Measurements from ENCODE around the gene SPDEF. TPM values are rescaled to one million over a fixed set of nuclear protein-coding genes. Genes with fewer than 3 reads are reported as not detected.

Gene SPDEF
- total and polyA plus RNA-seq, 2 of the 13 experiments (the other 11 are each of a cell fraction or from before 2014, with no cell fraction given), result not detected

DNA sequence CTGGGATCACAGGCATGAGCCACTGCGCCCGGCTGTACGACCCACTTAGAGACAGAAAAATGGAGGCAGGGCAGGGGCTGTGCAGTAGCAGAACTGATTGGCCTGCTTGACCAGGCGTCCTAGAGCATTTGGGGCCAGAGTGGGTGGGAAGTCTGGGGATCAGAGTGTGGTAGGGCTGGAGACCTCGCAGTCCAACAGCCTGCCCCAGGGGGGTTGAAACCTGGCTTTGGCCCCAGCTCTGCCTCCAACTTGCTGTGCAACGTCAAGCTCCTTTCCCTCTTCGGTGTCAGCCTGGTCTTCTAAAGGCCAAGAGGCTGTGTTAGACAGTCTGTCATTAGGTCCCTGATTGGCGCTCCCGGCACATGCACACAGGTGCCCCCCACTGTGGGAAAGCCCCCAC lies 15.3 kb upstream of the SPDEF start:
- peak; percentile 5 for ATAC-seq
- H3K79me2 ChIP-seq (ENCODE audit: insufficient read depth, low read length), result no peaks in the 10 kb centered on the region
- H3K9me3 ChIP-seq (ENCODE audit: low read length), result no peaks in the 10 kb centered on the region
- H3K4me2 ChIP-seq (ENCODE audit: low read depth, low read length), result no peak overlapping the region
- no TSS peak for BruUV-seq (replicated peaks)
- ChIA-PET POLR2A (no interaction called here), CTCF (ENCODE audit: low intra/inter-chr PET ratio, low total read pairs) (no interaction called here)
- no peak overlapping the region for H2AFZ ChIP-seq (ENCODE audit: low read length)
- no peaks in the 10 kb centered on the region for H4K20me1 ChIP-seq (ENCODE audit: insufficient read depth, low read length)
- in situ Hi-C loops (cut with HindIII; ENCODE audit: extremely low pct_ligation_motif_present, low pct_unique_long_range_greater_than_20kb), result no loop called here
- no peak overlapping the region for H3K9ac ChIP-seq (ENCODE audit: insufficient read depth, low read depth, low read length)
- intact Hi-C loops (cut with micrococcal nuclease; ENCODE audit: unreplicated experiment), result no loop called here
- no peak for FAIRE-seq
- no peak overlapping the region; a peak in 1 of 6 replicates for H3K4me3 ChIP-seq (replicated peaks in 1 of 3; ENCODE audit: insufficient read depth in 1 of 3, low read depth in 2 of 3, low read length in 3 of 3)
- H3K27me3 ChIP-seq (ENCODE audit: control insufficient read depth in 1 of 2, insufficient read depth in 2 of 2, low read length in 2 of 2), result peaks cover 1 to 17% of the 10 kb centered on the region in 2 experiments; a peak in 4 of 5 replicates
- H3K4me1 ChIP-seq (ENCODE audit: insufficient read depth, low read length), result peaks cover 54% of the 10 kb centered on the region
- TF ChIP-seq SP1 (IDR thresholded peaks at IDR 0.05) (no peak), SP1 (CRISPR knock-in tag; IDR thresholded peaks at IDR 0.05) (no peak), BHLHE40 (IDR thresholded peaks at IDR 0.05; ENCODE audit: low read length) (no peak), ZNF615 (CRISPR knock-in tag; IDR thresholded peaks at IDR 0.05; ENCODE audit: borderline replicate concordance) (no peak), ZNF768 (CRISPR knock-in tag; IDR thresholded peaks at IDR 0.05) (peak; percentile 68), LCORL (IDR thresholded peaks at IDR 0.05) (no peak), LCORL (CRISPR knock-in tag; IDR thresholded peaks at IDR 0.05) (no peak), ZNF567 (CRISPR knock-in tag; IDR thresholded peaks at IDR 0.05; ENCODE audit: borderline replicate concordance) (no peak), GZF1 (CRISPR knock-in tag; IDR thresholded peaks at IDR 0.05) (no peak), BRD4 (CRISPR knock-in tag; IDR thresholded peaks at IDR 0.05) (no peak), ZNF574 (CRISPR knock-in tag; IDR thresholded peaks at IDR 0.05) (no peak), NFYB (CRISPR knock-in tag; IDR thresholded peaks at IDR 0.05) (no peak), ZBTB46 (CRISPR knock-in tag; IDR thresholded peaks at IDR 0.05; ENCODE audit: borderline replicate concordance) (0 out of 2 replicates have a peak, but pooled peaks have one; percentile 13), ZBTB42 (CRISPR knock-in tag; IDR thresholded peaks at IDR 0.05) (no peak)
- TF ChIP-seq, protein P1, sequence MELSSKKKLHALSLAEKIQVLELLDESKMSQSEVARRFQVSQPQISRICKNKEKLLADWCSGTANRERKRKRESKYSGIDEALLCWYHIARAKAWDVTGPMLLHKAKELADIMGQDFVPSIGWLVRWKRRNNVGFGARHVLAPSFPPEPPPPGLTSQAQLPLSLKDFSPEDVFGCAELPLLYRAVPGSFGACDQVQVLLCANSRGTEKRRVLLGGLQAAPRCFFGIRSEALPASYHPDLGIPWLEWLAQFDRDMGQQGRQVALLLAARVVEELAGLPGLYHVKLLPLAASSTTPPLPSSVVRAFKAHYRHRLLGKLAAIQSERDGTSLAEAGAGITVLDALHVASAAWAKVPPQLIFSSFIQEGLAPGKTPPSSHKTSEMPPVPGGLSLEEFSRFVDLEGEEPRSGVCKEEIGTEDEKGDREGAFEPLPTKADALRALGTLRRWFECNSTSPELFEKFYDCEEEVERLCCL (CRISPR knock-in tag; IDR thresholded peaks at IDR 0.05; ENCODE audit: borderline replicate concordance), result no peak
- no peaks in the 10 kb centered on the region for H3K36me3 ChIP-seq (replicated peaks in 1 of 2; ENCODE audit: control insufficient read depth in 1 of 2, insufficient read depth in 2 of 2, low read length in 2 of 2)
- WGBS (ENCODE audit: low lambda C conversion rate), result 45% methylated on average over 9 of the region's 9 CpGs
- DNase-seq (ENCODE audit: low spot score), result no peak
- H3K27ac ChIP-seq (ENCODE audit: extremely low read length, insufficient read depth, low read length), result no peak overlapping the region

Measured in HepG2 (cell line).